Colonic mucosa (tissue), 4 donors: ENCODE measurements around the gene EFCAB8. TPM values are rescaled to one million over a fixed set of nuclear protein-coding genes. Genes with fewer than 3 reads are reported as not detected.

Experiments
- DNase-seq: peaks from one replicate; pipeline ENCODE4 v3.0.0-alpha.2; 2020
- H3K27ac ChIP-seq: fragments of 200-600 bp; one replicate; pipeline ENCODE4 v1.8.0; 2021
- H3K27me3 ChIP-seq: fragments of 200-600 bp; one replicate; pipeline ENCODE4 v1.8.0; 2021
- H3K36me3 ChIP-seq: fragments of 200-600 bp; one replicate; pipeline ENCODE4 v1.8.0; 2021
- H3K4me1 ChIP-seq: fragments of 200-600 bp; one replicate; pipeline ENCODE4 v1.8.0; 2021; ENCODE audit warnings: mild to moderate bottlenecking
- H3K4me3 ChIP-seq: fragments of 200-600 bp; one replicate; pipeline ENCODE4 v1.8.0; 2021
- H3K9ac ChIP-seq, 2 donors: one replicate each; pipeline ENCODE4 v1.7.0; 2013; ENCODE audit warnings: control low read depth in 2 of 2, low read depth in 2 of 2, low read length in 2 of 2
- H3K9me3 ChIP-seq: fragments of 200-600 bp; one replicate; pipeline ENCODE4 v1.8.0; 2021
- intact Hi-C: fragments of 100-400 bp; cut with DNase I; formaldehyde crosslinking; loops from one replicate; pipeline ENCODE4 v1.14.1; 2022
- total RNA-seq, 2 donors: library from RNA; stranded (reverse); fragmentation: NEBNext Ultra II Directional in 1 of 2; extraction: Animal tissue kit (Norgen Biotek cat#: 25700) in 1 of 2; gene quantifications; one replicate each; pipeline ENCODE4 v1.2.1, GENCODE V29; 2021
- TF ChIP-seq, protein P1 (sequence below): fragments of 200-600 bp; IDR thresholded peaks from one replicate; pipeline ENCODE4 v1.8.0; 2022; ENCODE audit warnings: antibody characterized with exemption, mild to moderate bottlenecking
- donor health status: healthy.
- donor health status: DM: no; HTN: no; CAD: no.
- donor health status: DM: no; HTN: no; CAD: no.

The EFCAB8 gene
- under 1 TPM; 0.11 to 0.72 TPM for total RNA-seq

- H3K4me3 ChIP-seq: no peak within 1 kb of the TSS
- H3K27me3 ChIP-seq: no peaks in the 10 kb centered on the region
- TF ChIP-seq, protein P1, sequence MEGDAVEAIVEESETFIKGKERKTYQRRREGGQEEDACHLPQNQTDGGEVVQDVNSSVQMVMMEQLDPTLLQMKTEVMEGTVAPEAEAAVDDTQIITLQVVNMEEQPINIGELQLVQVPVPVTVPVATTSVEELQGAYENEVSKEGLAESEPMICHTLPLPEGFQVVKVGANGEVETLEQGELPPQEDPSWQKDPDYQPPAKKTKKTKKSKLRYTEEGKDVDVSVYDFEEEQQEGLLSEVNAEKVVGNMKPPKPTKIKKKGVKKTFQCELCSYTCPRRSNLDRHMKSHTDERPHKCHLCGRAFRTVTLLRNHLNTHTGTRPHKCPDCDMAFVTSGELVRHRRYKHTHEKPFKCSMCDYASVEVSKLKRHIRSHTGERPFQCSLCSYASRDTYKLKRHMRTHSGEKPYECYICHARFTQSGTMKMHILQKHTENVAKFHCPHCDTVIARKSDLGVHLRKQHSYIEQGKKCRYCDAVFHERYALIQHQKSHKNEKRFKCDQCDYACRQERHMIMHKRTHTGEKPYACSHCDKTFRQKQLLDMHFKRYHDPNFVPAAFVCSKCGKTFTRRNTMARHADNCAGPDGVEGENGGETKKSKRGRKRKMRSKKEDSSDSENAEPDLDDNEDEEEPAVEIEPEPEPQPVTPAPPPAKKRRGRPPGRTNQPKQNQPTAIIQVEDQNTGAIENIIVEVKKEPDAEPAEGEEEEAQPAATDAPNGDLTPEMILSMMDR: no peak
- no peak for DNase-seq
- no peak within 1 kb of the TSS for H3K9ac ChIP-seq
- H3K4me1 ChIP-seq: no peaks in the 10 kb centered on the region
- intact Hi-C loops: no loop called here
- H3K27ac ChIP-seq: no peak within 1 kb of the TSS
- no peaks in the 10 kb centered on the region for H3K9me3 ChIP-seq
- H3K36me3 ChIP-seq: no peaks in the 10 kb centered on the region
Measured at GRCh38 chr20:32858701-32859372, at the start of gene EFCAB8. EFCAB8 (plus strand) TSS chr20:32858923; CDS start chr20:32863793, 4,870 bp downstream.

- no peak for DNase-seq
- no peaks in the 10 kb centered on the region for H3K4me1 ChIP-seq
- TF ChIP-seq, protein P1: no peak
- H3K9ac ChIP-seq: no peak overlapping the region
- H3K27ac ChIP-seq: no peak overlapping the region
- H3K27me3 ChIP-seq: no peaks in the 10 kb centered on the region
- intact Hi-C loops: no loop called here
- no peaks in the 10 kb centered on the region for H3K9me3 ChIP-seq
- no peaks in the 10 kb centered on the region for H3K36me3 ChIP-seq
- H3K4me3 ChIP-seq: no peak overlapping the region
Measured at GRCh38 chr20:32809907-32810306, 48.8 kb upstream of the EFCAB8 start.

DNA sequence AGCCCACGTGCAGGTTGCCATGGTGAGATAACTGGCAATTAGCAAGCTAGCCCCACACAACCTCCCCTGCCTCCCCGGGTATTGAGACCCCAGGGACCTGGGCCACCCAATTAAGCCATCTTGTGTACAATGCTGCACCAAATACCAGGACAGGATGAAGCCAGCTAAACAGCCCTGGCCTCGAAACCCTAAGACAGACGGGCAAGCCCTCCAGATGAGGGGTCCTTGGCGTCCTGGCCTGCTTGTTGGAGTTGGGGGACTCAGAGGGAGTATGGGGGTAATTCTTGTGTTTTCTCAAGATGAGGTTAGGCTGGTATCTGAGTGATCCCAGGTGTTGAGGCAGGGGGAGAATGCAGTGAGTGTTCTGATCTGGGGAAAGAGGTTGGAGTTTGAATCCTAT lies 47.8 kb upstream of the EFCAB8 start:
- no peaks in the 10 kb centered on the region for H3K9me3 ChIP-seq
- no peaks in the 10 kb centered on the region for H3K36me3 ChIP-seq
- intact Hi-C loops: no loop called here
- no peak overlapping the region for H3K4me3 ChIP-seq
- H3K27me3 ChIP-seq: no peaks in the 10 kb centered on the region
- TF ChIP-seq, protein P1: no peak
- no peak overlapping the region for H3K27ac ChIP-seq
- DNase-seq: no peak
- no peak overlapping the region for H3K9ac ChIP-seq
- no peaks in the 10 kb centered on the region for H3K4me1 ChIP-seq

GRCh38 chr20:32811886-32812285 lies 46.8 kb upstream of the EFCAB8 start:
- DNase-seq: no peak
- Histone ChIP-seq H3K27me3 (no peaks in the 10 kb centered on the region), H3K9ac (no peak overlapping the region), H3K36me3 (no peaks in the 10 kb centered on the region), H3K9me3 (no peaks in the 10 kb centered on the region), H3K4me1 (no peaks in the 10 kb centered on the region), H3K27ac (no peak overlapping the region), H3K4me3 (no peak overlapping the region)
- intact Hi-C loops: no loop called here
- TF ChIP-seq, protein P1: no peak

GRCh38 chr20:32819992-32820697 lies 38.6 kb upstream of the EFCAB8 start:
- Histone ChIP-seq H3K4me3 (peak overlapping the region; percentile 67), H3K4me1 (peaks cover 13% of the 10 kb centered on the region)
- TF ChIP-seq, protein P1: no peak

More at GRCh38 chr20:32819992-32820697, 38.6 kb upstream of the EFCAB8 start:
- Histone ChIP-seq H3K27ac (peak overlapping the region; percentile 48), H3K9me3 (no peaks in the 10 kb centered on the region), H3K27me3 (no peaks in the 10 kb centered on the region), H3K36me3 (no peaks in the 10 kb centered on the region), H3K9ac (peak overlapping the region; percentile 89 to 90)
- DNase-seq: peak; percentile 74
- intact Hi-C loops: no loop called here
